B cell (primary cell): Measurements from ENCODE around the gene PLEKHG4. TPM values are rescaled to one million over a fixed set of nuclear protein-coding genes. Genes with fewer than 3 reads are reported as not detected.

Experiments used
- ATAC-seq: fragments of 200-7000 bp; cut with Tn5 transposase; one replicate; pipeline ENCODE4 v1.10.0; 2021; ENCODE audit warnings: low read depth, mild to moderate bottlenecking, moderate number of reproducible peaks, moderate library complexity
- CTCF ChIA-PET: fragments of 350-600 bp; sonication (Branson Sonifier 250); formaldehyde crosslinking; loops from one replicate; lab custom pipeline; 2021; ENCODE audit warnings: antibody characterized with exemption, inconsistent platforms; lab: Charles Lee
- POLR2A ChIA-PET: fragments of 350-600 bp; sonication (Branson Sonifier 250); formaldehyde crosslinking; loops from one replicate; lab custom pipeline; 2021; ENCODE audit warnings: antibody characterized with exemption; lab: Charles Lee
- DNase-seq: peaks from one replicate; pipeline ENCODE4 v3.0.0; 2013
- H2AFZ ChIP-seq: 2 replicates; pipeline ENCODE4 v1.6.1; 2012; ENCODE audit warnings: mild to moderate bottlenecking, low read depth, low read length; ENCODE audit not compliant: insufficient read depth, poor library complexity, severe bottlenecking
- H3K27ac ChIP-seq, 2 donors: 1 replicate in 1 of 2; 2 replicates in 1 of 2; pipeline ENCODE4 v1.5.1; 2012 to 2013; ENCODE audit warnings: low read length in 2 of 2, mild to moderate bottlenecking in 2 of 2, moderate library complexity in 1 of 2
- H3K27me3 ChIP-seq, 4 experiments: fragments of 200-600 bp in 1 of 4; sonication (generic) in 1 of 4; replicated peaks in 1 of 4; 1 replicate in 2 of 4; 2 replicates in 2 of 4; pipeline versions ENCODE4 v1.6.1 to v1.7.0; 2013 to 2016; ENCODE audit warnings: low read length in 3 of 4, mild to moderate bottlenecking in 2 of 4, mixed read lengths in 1 of 4, moderate library complexity in 1 of 4; ENCODE audit not compliant: insufficient read depth in 4 of 4, control insufficient read depth in 3 of 4; ENCODE audit errors: control extremely low read depth in 1 of 4
- H3K36me3 ChIP-seq, 2 experiments: replicated peaks in 1 of 2; 1 replicate in 1 of 2; 2 replicates in 1 of 2; pipeline versions ENCODE4 v1.6.1 to v1.7.1; 2013; ENCODE audit warnings: low read length in 1 of 2; ENCODE audit not compliant: insufficient read depth in 2 of 2, control insufficient read depth in 1 of 2; ENCODE audit errors: control extremely low read depth in 1 of 2, extremely low read depth in 1 of 2
- H3K4me1 ChIP-seq, 2 donors: fragments of 200-600 bp in 1 of 2; sonication (generic) in 1 of 2; 1 replicate in 1 of 2; 2 replicates in 1 of 2; pipeline versions ENCODE4 v1.5.1 to v1.6.1; 2013 to 2017; ENCODE audit warnings: low read length in 2 of 2; ENCODE audit not compliant: control insufficient read depth in 2 of 2, insufficient read depth in 2 of 2
- H3K4me2 ChIP-seq: replicated peaks from 2 replicates; pipeline ENCODE3; 2012; ENCODE audit warnings: mild to moderate bottlenecking, low read depth, low read length; ENCODE audit not compliant: poor library complexity, severe bottlenecking
- H3K4me3 ChIP-seq, 5 experiments: fragments of 200-600 bp in 1 of 5; sonication (generic) in 1 of 5; 1 replicate in 3 of 5; 2 replicates in 2 of 5; pipeline versions ENCODE4 v1.5.1 to v1.7.0; 2011 to 2016; ENCODE audit warnings: low read length in 4 of 5, mild to moderate bottlenecking in 4 of 5, low read depth in 2 of 5, control low read depth in 1 of 5, moderate library complexity in 1 of 5; ENCODE audit not compliant: insufficient read depth in 1 of 5; ENCODE audit errors: control extremely low read depth in 1 of 5, extremely low read depth in 1 of 5
- H3K79me2 ChIP-seq: fragments of 200-600 bp; sonication (generic); one replicate; pipeline ENCODE4 v1.6.0; 2016; ENCODE audit warnings: low read length; ENCODE audit not compliant: control insufficient read depth, insufficient read depth
- H3K9ac ChIP-seq: fragments of 200-600 bp; sonication (generic); 2 replicates; pipeline ENCODE4 v1.6.1; 2017; ENCODE audit warnings: mild to moderate bottlenecking, low read length, moderate library complexity
- H3K9me3 ChIP-seq, 3 donors: one replicate each; pipeline versions ENCODE4 v1.6.1 to v1.7.1; 2013; ENCODE audit warnings: low read length in 2 of 3; ENCODE audit not compliant: control insufficient read depth in 2 of 3, insufficient read depth in 1 of 3; ENCODE audit errors: control extremely low read depth in 1 of 3
- H4K20me1 ChIP-seq: 2 replicates; pipeline ENCODE4 v1.6.0; 2012; ENCODE audit warnings: mild to moderate bottlenecking, low read length; ENCODE audit not compliant: insufficient read depth, control insufficient read depth, poor library complexity, severe bottlenecking
- H3K27ac Mint-ChIP-seq: one replicate; pipeline ENCODE4 v1.8.0; 2021; ENCODE audit warnings: mixed read lengths
- H3K27me3 Mint-ChIP-seq: one replicate; pipeline ENCODE4 v1.8.0; 2021; ENCODE audit warnings: mixed read lengths
- H3K4me1 Mint-ChIP-seq: one replicate; pipeline ENCODE4 v1.8.0; 2021; ENCODE audit warnings: mixed read lengths
- H3K4me3 Mint-ChIP-seq: one replicate; pipeline ENCODE4 v1.8.0; 2021; ENCODE audit warnings: mixed read lengths
- H3K9me3 Mint-ChIP-seq: one replicate; pipeline ENCODE4 v1.8.0; 2022; ENCODE audit warnings: mixed read lengths; ENCODE audit not compliant: insufficient read depth
- CTCF ChIP-seq: fragments of 200-600 bp; IDR thresholded peaks from one replicate; pipeline ENCODE4 v1.8.0; 2022; ENCODE audit warnings: antibody characterized with exemption, mild to moderate bottlenecking
- EZH2 ChIP-seq: IDR thresholded peaks from 2 replicates; pipeline ENCODE4 v1.6.1; 2012; ENCODE audit warnings: borderline replicate concordance, low read depth, mild to moderate bottlenecking, moderate library complexity, low read length; ENCODE audit not compliant: insufficient read depth, poor library complexity, severe bottlenecking
- whole genome bisulfite sequencing: methylation state at CpG from one replicate; pipeline ENCODE4 v1.1.5; 2013; ENCODE audit warnings: missing lambda C conversion rate; ENCODE audit not compliant: insufficient coverage; 5-methylcytosine and 5-hydroxymethylcytosine counted together
- intact Hi-C: fragments of 100-400 bp; cut with micrococcal nuclease; formaldehyde crosslinking; loops from one replicate; pipeline ENCODE4 v1.10.0; 2022
- polyA plus RNA-seq: library from polyadenylated mRNA; depleted of rRNA; stranded (reverse); fragments of >200 nt; gene quantifications from 2 replicates; pipeline ENCODE4 v1.2.3, GENCODE V29; 2012
- total RNA-seq, 2 donors: library from RNA; stranded (reverse); fragments of 120-200 nt in 1 of 2; gene quantifications; 1 replicate in 1 of 2; 2 replicates in 1 of 2; pipeline versions ENCODE4 v1.2.3 to v1.2.4, GENCODE V29; 2013 to 2022

The PLEKHG4 gene
- total and polyA plus RNA-seq, 2 donors (not counting 1 experiment from before 2014, with no cell fraction given) = 6.0 to 7.1 TPM

GRCh38 chr16:67294938-67295361 is 15.6 kb downstream of the PLEKHG4 start:
- Histone ChIP-seq H3K4me2 (no peak overlapping the region), H3K79me2 (no peaks in the 10 kb centered on the region), H3K4me3 (no peak overlapping the region), H2AFZ (no peak overlapping the region), H3K9me3 (no peaks in the 10 kb centered on the region), H3K27me3 (no peaks in the 10 kb centered on the region), H4K20me1 (no peaks in the 10 kb centered on the region), H3K4me1 (no peaks in the 10 kb centered on the region), H3K9ac (no peak overlapping the region), H3K36me3 (no peaks in the 10 kb centered on the region), H3K27ac (no peak overlapping the region)
- ATAC-seq (no peak), DNase-seq (no peak)
- Mint-ChIP-seq H3K4me1 (no peaks in the 10 kb centered on the region), H3K27me3 (no peaks in the 10 kb centered on the region), H3K4me3 (no peak overlapping the region), H3K27ac (no peak overlapping the region), H3K9me3 (no peaks in the 10 kb centered on the region)
- intact Hi-C loops = no loop called here
- POLR2A ChIA-PET = no interaction called here
- CTCF ChIA-PET = no interaction called here
- no CpG with 5 or more reads among the region's 7 CpGs for WGBS
- TF ChIP-seq CTCF = no peak
- TF ChIP-seq EZH2 = no peak

GRCh38 chr16:67296420-67296819 is 17.1 kb downstream of the PLEKHG4 start:
- H3K27me3 Mint-ChIP-seq = no peaks in the 10 kb centered on the region
- Histone ChIP-seq H3K27me3 (no peaks in the 10 kb centered on the region), H3K4me1 (no peaks in the 10 kb centered on the region), H3K9me3 (no peaks in the 10 kb centered on the region), H3K27ac (no peak overlapping the region), H3K9ac (no peak overlapping the region), H2AFZ (no peak overlapping the region), H4K20me1 (no peaks in the 10 kb centered on the region), H3K36me3 (no peaks in the 10 kb centered on the region), H3K4me2 (no peak overlapping the region), H3K4me3 (no peak overlapping the region), H3K79me2 (no peaks in the 10 kb centered on the region)
- TF ChIP-seq CTCF (no peak), EZH2 (no peak)
- no peaks in the 10 kb centered on the region for H3K9me3 Mint-ChIP-seq
- no peak overlapping the region for H3K4me3 Mint-ChIP-seq
- no peak overlapping the region for H3K27ac Mint-ChIP-seq
- intact Hi-C loops = no loop called here
- no peak for DNase-seq
- POLR2A ChIA-PET = no interaction called here
- no peaks in the 10 kb centered on the region for H3K4me1 Mint-ChIP-seq
- CTCF ChIA-PET = no interaction called here
- 80% methylated on average over 1 of the region's 3 CpGs for WGBS
- ATAC-seq = no peak
